NOMO-1 treated with dmso at 0.1 percent for 144 hours (cell line): ENCODE data around the gene FGF3.

Experiments used
- DNase-seq: peaks from one replicate; lab custom pipeline; 2025; ENCODE audit not compliant: unreplicated experiment; lab: John Stamatoyannopoulos, UW

The FGF3 gene

DNA sequence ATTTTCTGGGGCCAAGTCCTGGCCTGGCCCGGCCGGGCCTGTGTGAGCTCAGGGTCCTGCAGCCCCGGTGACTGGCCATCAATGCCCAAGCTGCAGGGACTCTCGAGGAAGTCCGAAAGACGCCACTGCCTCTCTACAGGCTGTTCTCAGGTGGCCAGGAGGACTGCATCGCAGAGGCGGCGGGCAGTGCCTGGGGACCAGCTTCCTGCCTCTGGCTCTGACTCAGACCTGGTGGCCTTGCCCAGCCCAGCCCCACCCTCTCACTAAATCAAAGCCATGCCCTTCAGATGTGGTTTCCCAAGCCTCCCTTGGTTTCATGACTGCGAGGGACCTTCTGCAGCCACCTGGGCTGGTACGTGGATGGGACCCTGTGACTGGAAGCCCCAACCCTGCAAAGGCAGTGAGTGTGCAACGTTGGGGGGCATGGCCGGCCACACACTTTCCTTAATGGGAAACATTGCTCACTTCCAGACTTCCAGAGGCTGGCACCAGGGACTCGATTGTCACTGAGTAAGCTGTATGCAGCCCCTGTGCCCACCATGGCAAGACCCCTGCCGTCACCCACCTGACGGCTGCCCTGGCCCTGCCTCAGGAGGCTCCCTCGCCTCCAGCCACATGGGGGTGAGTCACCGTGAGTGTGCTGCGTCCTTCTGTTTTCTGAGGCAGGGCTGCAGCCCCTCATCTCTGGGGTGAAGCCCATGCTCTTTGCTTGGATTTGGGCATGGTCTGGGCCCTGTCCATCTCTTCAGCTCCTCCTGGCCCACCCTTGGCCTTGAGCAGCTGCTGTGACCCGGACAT, 6.0 kb upstream of the FGF3 start:
- no peak for DNase-seq

DNA sequence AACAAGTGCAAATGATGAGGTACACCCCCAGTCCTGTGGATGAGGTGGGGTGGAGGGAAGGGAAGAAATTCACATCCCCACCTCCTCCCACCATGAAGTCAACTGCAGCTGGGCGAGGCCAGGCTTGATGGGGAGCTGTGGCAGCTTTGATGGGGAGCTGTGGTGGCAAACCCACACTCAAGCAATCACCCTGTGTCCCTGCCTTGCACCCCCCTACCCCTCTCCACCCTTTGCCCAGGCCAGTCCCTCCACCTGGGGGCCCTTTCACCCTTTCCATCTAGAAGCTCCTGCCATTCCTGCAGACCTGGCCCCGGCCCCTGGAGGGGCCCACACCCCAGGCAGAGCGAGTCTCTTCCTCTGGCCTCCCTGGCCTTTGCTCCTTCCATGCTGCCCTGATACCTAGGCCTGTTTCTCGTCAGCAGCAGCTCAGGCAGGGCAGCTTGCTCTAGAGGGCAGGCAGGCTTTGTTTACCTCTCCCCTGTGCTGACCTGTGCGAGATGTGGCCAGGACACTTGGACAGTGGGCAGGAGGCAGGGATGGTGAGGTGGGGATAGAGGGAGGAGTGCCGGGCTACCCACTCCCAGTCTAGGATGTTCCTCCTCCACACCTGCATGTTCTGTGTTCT, 4.5 kb upstream of the FGF3 start:
- no peak for DNase-seq

DNA sequence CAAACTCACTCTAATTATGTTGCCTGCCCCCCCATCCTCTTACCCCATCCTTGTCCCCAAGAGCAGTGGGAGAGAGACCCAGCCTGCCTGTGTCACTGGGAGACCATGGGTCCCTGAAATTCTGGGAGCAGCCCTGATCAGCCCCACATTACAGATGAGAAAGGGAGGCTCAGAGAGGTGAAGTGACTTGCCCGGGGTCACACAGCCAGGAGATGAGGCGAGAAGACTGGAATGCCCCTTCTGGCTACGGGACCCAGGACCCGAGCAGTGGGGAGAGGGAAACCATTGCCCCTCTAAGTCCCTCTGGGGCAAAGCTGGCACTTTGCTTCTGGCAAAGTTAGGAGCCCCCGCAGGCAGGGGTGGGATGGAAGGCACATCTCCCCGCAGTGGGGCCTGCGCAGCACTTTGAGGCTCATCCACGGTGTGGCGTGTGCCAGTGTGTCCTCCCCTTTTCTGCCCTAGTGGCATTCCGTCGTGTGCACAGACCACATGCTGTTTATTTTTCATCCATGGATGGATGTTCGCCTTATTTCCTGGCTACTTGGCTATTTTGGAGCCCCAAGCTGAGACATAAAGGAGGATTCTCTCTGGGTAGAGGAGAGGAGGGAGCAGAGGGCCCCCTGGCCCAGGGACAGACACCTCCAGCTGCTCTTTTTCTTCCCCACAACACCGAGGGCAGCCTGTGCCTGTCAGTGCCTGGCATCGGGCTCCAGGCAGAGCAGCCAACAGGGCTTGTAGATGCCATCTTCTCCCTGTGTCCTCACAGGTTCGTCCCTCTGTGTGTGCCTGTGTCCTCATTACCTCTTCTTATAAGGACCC, 3.7 kb upstream of the FGF3 start:
- no peak for DNase-seq

DNA sequence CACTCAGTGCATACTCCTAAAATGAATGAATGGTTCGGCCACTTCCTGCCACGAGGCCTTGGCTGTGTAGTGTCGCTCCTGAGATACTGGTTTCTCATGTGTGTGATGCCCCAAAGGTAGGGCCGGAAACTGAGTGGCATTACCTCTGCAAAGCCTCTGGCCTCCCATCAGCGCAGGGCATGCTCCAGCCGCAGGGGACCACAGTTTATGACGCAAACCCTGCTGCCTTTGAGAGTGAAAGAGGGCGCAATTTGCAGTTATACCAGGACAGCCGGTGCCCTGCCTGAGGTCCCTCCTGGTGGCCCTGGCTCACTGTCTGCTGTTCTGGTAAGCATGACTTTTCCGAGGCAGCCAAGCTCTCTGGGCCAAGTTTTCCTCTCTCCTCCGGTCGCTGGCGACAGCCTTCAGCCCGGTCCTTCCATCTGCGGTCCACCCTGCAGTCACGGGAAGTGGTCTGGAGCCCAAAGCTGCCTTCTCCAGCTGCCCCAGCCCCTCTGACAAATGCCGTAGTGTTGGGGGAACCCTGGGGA, 2.4 kb upstream of the FGF3 start:
- no peak for DNase-seq

DNA sequence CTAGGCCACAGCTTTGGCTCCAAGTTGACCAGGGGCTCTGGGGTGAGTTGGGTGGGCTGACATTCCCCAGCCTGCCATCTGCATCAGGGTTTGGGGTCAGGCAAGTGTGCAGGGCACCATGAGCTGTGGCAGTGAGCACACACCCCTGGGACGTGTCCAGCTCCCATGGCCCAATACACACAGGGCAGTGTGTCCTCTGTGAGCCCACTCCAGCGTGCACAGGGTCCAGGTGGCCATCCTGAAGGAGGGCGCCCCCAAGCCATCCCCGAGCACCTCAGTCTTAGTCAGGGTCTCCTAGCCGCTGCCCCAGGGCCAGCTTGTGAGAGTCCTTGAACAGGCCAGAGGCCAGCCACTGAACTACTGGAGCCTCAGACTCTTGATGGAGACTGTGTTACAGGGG, 1.2 kb upstream of the FGF3 start:
- DNase-seq, result no peak

DNA sequence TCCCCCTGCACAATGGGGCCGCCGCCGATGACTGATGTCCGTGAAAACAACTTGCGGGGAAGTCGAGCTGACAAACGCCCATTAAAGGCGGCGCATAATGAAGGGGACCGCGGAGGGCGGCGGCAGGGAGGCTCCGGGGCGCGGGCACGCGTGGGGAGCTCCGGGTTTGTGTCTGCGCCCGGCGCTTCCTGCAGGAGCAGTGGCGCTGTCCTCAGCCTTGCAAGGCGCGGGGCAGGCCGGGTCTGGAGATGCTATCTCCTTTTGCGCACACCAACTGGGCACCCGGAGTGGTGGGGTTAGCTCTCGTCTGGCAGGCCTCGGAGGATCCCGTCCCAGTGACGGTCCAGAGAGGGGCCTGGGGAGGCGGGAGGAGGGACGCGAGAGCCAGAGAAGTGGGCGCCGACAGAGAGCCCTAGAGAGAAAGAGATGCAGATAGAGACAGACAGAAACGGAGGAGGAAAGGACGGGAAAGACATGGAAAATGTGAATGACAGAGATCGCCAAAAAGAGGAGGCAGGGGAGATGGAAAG, 390 bp upstream of the FGF3 start:
- no peak for DNase-seq

DNA sequence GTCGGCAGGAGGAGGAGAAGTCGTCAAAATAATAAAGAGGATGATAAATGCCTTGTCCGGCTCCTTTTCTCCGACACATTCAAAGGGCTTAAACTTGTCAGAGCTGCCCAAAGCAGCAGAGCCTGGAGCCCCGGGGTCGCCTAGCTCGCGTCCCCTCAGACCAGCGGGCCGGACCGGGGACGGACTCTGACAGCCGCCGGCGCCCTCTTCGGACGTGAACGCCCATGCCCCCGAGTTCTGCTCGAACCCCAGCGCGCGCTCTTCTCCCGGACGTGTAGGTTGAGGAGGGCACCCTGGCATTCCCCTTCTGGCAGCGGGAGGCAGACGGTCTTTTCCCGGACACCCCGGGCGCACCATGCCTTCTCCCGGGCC, 999 bp downstream of the FGF3 start:
- DNase-seq, result no peak

DNA sequence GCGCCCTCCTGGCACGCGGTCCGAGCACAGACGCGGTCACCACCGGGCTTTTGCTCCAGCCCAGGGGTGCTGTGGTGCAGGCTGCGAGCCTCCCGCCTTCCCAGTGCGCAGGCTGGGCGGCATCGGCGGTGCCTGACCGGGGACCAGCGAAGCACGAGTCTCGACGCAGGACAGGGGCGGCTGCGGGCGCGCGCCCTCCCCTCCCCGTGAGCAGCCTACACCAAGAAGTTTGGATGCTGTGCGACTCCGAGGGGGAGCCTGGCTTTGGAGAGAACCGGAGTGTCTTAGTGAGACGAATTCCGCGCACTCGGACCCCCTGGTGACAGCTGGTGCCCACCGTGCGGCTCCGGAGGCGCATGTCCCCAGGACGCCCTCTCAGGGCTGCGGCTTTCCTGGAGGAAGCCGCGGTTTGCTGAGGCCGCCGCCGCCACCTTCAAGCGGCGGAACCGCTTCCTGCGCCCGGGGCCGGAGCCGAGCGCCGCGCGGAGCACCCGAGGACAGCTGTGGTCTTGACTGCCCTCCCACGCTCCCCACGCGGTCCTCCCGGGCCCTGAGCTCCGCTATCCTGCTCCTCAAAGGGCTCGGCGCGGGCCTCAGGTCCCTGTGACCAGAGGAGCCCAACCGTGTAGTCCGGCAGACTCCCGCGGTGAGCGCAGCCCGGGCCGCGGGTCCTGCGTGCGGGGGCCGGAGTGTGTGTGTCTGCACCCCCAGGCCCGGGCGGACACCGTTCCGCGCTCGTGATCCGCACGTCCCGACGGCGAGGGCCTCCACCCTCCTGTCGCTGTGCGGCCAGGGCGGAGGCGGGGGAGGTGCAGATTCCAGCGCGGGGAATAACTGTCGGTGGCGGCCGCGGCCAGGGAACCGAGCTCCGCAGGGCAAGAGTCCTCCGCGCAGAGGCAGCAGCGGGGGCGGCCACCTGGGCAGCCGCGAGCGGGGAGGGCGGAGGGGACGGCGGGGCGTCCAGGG, 1.7 kb downstream of the FGF3 start:
- no peak for DNase-seq

DNA sequence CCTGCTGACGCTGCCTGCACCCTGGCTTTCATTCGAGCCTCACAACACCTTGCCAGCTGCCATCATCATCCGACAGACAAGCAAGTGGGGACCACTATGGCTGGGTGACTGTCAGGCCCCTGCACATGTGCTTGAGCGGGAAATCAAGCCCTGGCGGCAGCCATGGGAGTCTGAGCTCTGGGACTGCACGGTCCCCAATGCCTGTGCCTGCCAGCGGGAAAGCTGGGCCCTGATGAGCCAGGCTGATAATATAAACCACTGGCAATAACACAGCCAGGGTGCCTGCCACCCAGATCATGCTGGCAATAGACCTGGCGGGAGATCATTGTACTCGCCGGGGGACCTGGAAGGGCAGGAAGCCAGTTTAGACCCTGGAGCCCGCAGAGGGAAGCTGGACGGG, 2.5 kb downstream of the FGF3 start:
- no peak for DNase-seq

DNA sequence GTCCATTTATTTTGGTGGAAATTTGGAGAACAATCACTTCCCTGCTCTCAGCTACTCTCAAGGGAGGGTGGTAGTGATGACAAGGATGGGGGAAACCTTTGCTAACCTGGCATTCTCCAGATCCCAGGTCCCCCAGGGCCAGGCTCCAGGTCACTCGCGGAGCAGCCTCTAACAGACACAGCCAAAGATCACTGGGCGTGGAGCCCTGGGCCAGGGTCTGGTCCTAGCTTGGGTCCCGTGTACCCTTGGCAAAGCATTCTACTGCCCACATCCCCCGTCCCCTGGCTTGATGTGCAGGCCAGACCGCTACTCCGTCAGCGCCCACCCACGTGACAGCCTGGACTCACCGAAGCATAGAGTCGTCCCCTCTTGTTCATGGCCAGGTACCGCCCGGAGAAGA, 3.2 kb downstream of the FGF3 start:
- no peak for DNase-seq

DNA sequence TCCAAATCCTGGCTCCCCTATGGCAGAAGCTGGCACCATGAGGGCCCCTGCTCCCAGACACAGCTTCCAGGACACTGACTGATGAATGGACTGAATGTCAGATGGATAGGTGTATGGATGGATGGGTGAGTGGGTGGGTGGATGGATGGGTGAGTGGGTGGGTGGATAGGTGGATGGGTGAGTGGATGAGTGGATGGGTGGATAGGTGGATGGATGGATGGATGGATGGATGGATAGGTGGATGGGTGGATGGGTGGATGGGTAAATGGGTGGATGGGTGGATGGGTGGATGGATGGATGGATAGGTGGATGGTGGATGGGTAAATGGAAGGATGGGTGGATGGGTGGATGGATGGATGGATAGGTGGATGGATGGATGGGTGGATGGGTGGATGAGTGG, 4.3 kb downstream of the FGF3 start:
- no peak for DNase-seq

DNA sequence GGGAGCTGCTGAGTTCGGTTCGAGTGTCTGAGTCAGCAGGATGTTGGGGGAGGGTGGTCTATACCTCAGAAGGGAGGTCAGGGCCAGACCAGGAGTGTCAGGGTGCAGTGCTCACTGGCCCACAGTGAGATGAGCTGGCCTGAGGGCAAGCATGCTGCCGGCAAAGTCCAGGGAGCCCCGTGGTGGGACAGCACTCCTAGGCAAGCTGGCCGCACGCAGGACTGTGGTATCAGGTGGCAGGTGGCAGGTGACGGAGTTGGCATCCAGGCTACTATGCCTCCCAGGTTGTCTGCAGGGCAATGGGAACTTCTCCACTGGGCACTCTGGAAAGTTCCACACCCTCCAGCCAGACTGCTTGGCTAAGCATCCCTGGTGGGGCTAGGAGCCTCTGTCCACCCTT, 4.8 kb downstream of the FGF3 start:
- no peak for DNase-seq

DNA sequence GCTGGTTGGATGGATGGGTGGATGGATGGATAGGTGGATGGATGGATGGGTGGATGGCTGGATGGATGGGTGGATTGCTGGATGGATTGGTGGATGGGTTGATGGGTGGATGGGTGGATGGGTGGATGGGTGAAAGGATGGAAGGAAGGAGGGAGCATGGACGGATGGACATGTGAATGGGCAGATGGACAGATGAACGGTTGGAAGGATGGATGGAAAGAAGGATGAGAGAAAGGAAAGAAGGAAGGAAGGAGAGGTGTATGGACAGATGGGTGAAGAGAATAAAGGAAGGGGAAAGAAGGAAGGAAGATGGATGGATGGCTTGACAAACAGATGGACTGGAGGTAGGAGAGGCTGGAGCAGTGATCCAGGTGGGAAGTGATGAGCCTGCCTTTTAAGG, 5.4 kb downstream of the FGF3 start:
- no peak for DNase-seq

DNA sequence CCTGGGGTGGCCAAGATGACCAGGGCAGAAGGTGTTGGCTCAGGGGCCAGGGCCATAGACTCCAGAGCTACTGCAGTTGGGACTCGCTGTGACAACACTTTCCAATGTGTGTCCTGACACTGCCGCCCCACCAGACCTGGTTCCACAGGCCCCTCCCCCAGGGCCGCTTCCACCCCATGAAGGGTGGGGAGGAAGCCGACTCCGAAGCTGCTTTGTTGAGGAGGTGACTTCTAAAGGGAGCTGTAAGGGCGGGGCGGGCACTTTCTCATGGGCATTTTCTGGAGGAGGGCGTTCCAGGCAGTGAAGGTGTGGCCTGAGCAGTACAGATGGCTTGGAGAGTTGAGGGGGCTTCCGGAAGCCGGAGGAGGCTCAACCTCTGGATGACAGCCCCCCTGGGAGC, 6.3 kb downstream of the FGF3 start:
- no peak for DNase-seq

DNA sequence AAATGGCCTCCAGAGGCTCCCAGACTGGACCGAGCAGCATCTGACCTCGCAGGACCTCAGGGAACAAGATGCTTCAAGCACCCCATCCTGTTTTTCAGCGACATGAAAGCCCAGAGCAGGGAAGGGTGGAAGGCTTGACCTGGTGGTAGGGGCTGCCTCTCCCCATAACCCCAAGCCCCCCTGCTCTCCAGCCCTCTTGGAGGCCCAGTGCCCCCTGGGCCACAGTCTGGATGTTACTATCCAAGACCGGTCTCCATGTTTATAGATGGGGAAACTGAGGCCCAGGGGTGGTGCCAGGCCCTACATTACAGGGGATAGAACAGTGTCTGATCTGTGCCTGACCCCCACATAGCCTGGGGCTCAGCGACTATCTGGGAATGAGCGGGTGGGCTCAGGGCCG, 7.0 kb downstream of the FGF3 start:
- DNase-seq, result no peak

DNA sequence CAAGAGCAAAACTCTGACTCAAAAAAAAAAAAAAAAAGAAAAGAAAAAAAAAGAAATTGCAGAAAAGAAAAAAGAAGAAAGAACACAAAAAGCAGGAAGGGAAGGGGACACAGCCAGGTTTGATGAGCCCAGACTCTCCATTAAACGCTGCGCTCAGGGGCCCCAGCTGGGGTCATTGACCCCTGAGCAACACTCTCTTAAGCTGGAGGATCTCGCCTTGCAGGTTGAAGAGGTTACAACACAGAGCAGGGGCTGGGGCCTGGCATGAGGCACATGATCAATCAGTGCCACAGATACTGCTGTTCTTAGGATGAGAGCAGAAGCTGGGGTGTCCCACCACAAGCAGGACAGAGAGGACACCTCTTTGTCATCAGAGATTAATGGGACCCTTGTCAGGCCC, 7.8 kb downstream of the FGF3 start:
- no peak for DNase-seq

DNA sequence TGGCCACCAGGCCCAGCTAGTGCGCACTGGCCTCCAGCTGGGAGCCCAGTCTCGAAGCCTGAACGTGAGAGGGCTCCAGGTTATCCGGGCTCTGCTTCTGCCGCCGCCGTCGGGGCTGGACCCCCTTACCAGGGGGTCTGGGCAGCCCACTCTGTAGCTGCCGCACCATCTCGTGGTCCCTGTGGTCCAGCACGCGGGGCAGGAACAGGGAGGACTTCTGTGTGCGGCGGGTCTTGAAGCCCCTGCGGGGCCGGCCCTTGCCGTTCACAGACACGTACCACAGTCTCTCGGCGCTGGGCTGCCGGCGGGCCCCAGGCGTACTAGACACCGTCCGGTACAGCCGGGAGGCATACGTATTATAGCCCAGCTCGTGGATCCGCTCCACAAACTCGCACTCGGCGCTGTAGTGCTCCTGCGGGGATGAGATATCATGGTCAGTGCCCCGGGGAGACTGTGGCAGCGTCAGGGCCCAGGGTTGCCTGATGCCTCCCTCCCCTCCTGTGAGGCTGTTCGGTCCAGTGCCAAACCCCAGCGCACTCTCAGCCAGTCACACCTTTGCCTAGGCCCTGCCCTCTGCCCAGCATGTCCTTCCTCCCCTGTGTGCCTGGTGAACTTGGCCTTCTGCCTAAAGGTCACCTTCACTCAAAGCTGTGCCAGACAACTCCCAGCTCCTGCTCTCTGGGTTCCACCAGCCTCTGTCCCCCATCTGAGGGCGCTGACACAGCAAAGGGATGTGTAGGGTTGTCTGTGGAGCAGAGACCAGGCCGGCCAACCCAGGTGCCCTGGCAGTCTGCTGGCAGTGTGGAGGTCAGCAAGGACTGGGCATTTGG, 8.7 kb downstream of the FGF3 start:
- DNase-seq, result no peak

DNA sequence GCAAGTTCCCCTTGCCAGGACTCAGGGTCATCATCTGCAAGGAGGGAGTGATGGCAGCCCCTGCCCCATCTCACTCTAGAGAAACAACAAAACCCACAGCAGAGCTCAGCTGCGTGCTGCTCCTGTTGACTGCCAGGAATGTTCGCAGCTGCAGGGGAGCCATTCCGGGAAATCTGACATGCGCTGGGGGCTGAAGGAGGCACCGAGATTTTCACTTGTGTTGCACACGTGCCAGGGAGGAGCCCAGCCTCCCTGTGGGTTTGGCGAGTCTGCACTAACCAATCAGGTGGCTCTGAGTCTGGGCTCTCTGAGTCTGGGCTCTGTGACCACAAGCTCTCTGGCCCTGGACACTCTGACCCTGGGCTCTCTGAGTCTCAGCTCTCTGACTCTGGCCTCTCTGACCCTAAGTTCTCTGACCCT, 10.5 kb downstream of the FGF3 start:
- DNase-seq, result no peak

DNA sequence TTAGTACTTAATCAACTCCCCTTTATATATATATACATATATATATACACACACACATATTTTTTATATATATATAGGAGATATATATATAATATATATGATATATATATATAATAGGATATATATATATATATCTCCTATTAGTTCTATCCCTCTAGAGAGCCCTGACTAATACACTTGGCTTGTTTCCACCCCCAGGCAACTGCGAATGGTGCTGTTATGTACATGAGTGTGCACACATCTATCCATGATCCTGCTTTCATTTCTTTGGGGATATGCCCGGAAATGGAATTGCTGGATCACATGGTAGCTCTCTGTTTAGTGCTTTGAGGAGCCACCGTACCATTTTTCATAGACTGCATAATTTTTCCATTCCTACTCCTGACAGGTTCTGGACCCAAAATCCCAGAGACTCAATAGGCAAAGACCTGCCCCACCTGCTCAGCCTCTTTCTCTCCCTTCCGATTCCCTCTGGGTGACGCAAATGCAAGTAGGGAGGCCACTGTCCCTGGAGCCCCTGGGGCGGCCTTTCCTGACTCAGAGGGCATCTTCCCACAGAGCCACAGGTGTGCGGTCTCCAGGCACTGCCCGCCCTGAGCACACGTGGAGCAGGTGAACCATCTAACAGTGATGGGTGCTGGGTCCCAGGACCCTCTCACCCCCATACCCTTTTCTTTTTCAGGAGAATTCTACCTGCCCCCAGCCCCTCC, 12.0 kb downstream of the FGF3 start:
- no peak for DNase-seq
